PC-3 (cell line): Measurements from ENCODE around the gene PITPNM3. TPM values are rescaled to one million over a fixed set of nuclear protein-coding genes. Genes with fewer than 3 reads are reported as not detected.

ENCODE experiments used
- ATAC-seq: fragments of 200-7000 bp; cut with Tn5 transposase; 2 replicates; pipeline ENCODE4 v1.9.1; 2020; ENCODE audit warnings: mild to moderate bottlenecking, moderate library complexity
- BruUV-seq: library from RNA; stranded (reverse); fragments of 400-500 nt; replicated peaks from 2 replicates; lab custom pipeline; 2021; lab: Mats Ljungman, UMichigan
- CTCF ChIA-PET: fragments of 300-600 bp; sonication (Branson Sonifier 250); formaldehyde crosslinking; loops from one replicate; lab custom pipeline; 2022; ENCODE audit warnings: antibody characterized with exemption; lab: Charles Lee
- POLR2A ChIA-PET: fragments of 300-600 bp; sonication (Branson Sonifier 250); formaldehyde crosslinking; loops from one replicate; lab custom pipeline; 2022; ENCODE audit warnings: antibody characterized with exemption; ENCODE audit not compliant: unreplicated experiment; lab: Charles Lee
- DNase-seq: peaks from one replicate; pipeline ENCODE4 v3.0.0-alpha.2; 2015
- H2AFZ ChIP-seq: fragments of 300-600 bp; sonication (generic); 2 replicates; pipeline ENCODE4 v1.6.0; 2016; ENCODE audit warnings: antibody characterized with exemption, low read length
- H3F3A ChIP-seq: fragments of 300-600 bp; sonication (generic); one replicate; pipeline ENCODE4 v1.6.0; 2017; ENCODE audit warnings: antibody characterized with exemption, low read length, control low read depth, mild to moderate bottlenecking; ENCODE audit not compliant: unreplicated experiment
- H3K27ac ChIP-seq: fragments of 300-600 bp; sonication (generic); 2 replicates; pipeline ENCODE4 v1.5.1; 2016; ENCODE audit warnings: mild to moderate bottlenecking, low read length
- H3K27me3 ChIP-seq: fragments of 300-600 bp; sonication (generic); 2 replicates; pipeline ENCODE4 v1.6.1; 2016; ENCODE audit warnings: low read length, mixed read lengths
- H3K36me3 ChIP-seq: fragments of 300-600 bp; sonication (generic); 2 replicates; pipeline ENCODE4 v1.6.1; 2016; ENCODE audit warnings: low read depth, mixed run types, low read length, mixed read lengths
- H3K4me1 ChIP-seq: fragments of 300-600 bp; sonication (generic); 2 replicates; pipeline ENCODE4 v1.5.1; 2016; ENCODE audit warnings: low read length; ENCODE audit not compliant: insufficient read depth
- H3K4me2 ChIP-seq: fragments of 300-600 bp; sonication (generic); 2 replicates; pipeline ENCODE4 v1.6.0; 2016; ENCODE audit warnings: low read length
- H3K4me3 ChIP-seq: fragments of 300-600 bp; sonication (generic); 2 replicates; pipeline ENCODE4 v1.5.1; 2016; ENCODE audit warnings: mild to moderate bottlenecking, low read length, mixed read lengths
- H3K79me2 ChIP-seq: fragments of 300-600 bp; sonication (generic); 2 replicates; pipeline ENCODE4 v1.6.1; 2017; ENCODE audit warnings: low read length, mixed read lengths
- H3K9ac ChIP-seq: fragments of 300-600 bp; sonication (generic); 2 replicates; pipeline ENCODE4 v1.6.0; 2016; ENCODE audit warnings: mild to moderate bottlenecking, low read length
- H3K9me2 ChIP-seq: fragments of 300-600 bp; sonication (generic); replicated peaks from 2 replicates; pipeline ENCODE4 v1.6.1; 2016; ENCODE audit warnings: mixed run types, low read length, mixed read lengths
- H3K9me3 ChIP-seq: fragments of 300-600 bp; sonication (generic); 2 replicates; pipeline ENCODE4 v1.6.1; 2016; ENCODE audit warnings: low read length, mixed read lengths
- H4K20me1 ChIP-seq: fragments of 300-600 bp; sonication (generic); 2 replicates; pipeline ENCODE4 v1.6.1; 2016; ENCODE audit warnings: low read length, mixed read lengths
- EZH2 ChIP-seq: fragments of 300-600 bp; sonication (generic); IDR thresholded peaks from one replicate; pipeline ENCODE4 v1.6.1; 2017; ENCODE audit warnings: antibody characterized with exemption, mild to moderate bottlenecking, low read length; ENCODE audit not compliant: unreplicated experiment
- EZH2phosphoT487 ChIP-seq: fragments of 300-600 bp; sonication (generic); IDR thresholded peaks from 2 replicates; pipeline ENCODE4 v1.6.1; 2018; ENCODE audit warnings: mild to moderate bottlenecking, antibody characterized with exemption, low read length, borderline replicate concordance
- intact Hi-C: fragments of 100-400 bp; cut with micrococcal nuclease; formaldehyde crosslinking; loops from 2 replicates; pipeline ENCODE4 v1.9.0; 2023
- total RNA-seq: library from RNA; depleted of rRNA; stranded (reverse); fragments of >200 nt; gene quantifications from 2 replicates; pipeline ENCODE4 v1.2.3, GENCODE V29; 2014
- TF ChIP-seq, protein P1 (sequence below): fragments of 300-600 bp; sonication (generic); conservative IDR thresholded peaks from 2 replicates; pipeline ENCODE4 v1.5.1; 2017; ENCODE audit warnings: antibody characterized with exemption, low read depth, mild to moderate bottlenecking, low read length

The PITPNM3 gene
- total RNA-seq, 1 experiment from 2014 or later: 7.1 TPM

DNA sequence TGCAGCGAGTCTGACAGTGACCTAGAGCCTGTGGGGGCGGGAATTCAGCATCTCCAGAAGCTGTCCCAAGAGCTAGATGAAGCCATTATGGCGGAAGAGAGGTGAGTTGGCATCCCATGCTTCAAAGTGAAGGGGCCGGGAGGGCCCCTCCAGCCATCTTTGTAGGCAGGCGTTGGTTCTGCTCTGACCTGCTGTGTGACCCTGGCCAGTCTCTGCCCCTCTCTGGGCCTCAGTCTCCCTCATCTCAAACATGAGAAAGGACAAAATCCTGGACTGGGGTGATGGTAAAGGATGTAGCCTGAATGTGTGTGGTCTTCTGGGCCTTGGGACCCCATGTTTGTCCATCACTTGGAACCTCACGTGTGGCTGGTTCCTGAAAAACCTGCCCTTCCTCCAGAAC is 107.0 kb downstream of the PITPNM3 start:
- H3K4me2 ChIP-seq: no peak overlapping the region
- ChIA-PET POLR2A (no interaction called here), CTCF (no interaction called here)
- intact Hi-C loops: no loop called here
- no peaks in the 10 kb centered on the region for H3K9me2 ChIP-seq
- H3K36me3 ChIP-seq: no peaks in the 10 kb centered on the region; the same call in 1 of the 2 replicates
- no peaks in the 10 kb centered on the region for H3K27me3 ChIP-seq
- no peak overlapping the region for H3K4me3 ChIP-seq
- BruUV-seq: no TSS peak
- H3K9ac ChIP-seq: no peak overlapping the region
- no peak overlapping the region for H2AFZ ChIP-seq
- ATAC-seq (no peak), DNase-seq (no peak)
- H3K27ac ChIP-seq: no peak overlapping the region
- peaks cover 15% of the 10 kb centered on the region for H3K79me2 ChIP-seq
- no peaks in the 10 kb centered on the region for H4K20me1 ChIP-seq
- TF ChIP-seq EZH2: no peak
- TF ChIP-seq EZH2phosphoT487: no peak
- TF ChIP-seq, protein P1, sequence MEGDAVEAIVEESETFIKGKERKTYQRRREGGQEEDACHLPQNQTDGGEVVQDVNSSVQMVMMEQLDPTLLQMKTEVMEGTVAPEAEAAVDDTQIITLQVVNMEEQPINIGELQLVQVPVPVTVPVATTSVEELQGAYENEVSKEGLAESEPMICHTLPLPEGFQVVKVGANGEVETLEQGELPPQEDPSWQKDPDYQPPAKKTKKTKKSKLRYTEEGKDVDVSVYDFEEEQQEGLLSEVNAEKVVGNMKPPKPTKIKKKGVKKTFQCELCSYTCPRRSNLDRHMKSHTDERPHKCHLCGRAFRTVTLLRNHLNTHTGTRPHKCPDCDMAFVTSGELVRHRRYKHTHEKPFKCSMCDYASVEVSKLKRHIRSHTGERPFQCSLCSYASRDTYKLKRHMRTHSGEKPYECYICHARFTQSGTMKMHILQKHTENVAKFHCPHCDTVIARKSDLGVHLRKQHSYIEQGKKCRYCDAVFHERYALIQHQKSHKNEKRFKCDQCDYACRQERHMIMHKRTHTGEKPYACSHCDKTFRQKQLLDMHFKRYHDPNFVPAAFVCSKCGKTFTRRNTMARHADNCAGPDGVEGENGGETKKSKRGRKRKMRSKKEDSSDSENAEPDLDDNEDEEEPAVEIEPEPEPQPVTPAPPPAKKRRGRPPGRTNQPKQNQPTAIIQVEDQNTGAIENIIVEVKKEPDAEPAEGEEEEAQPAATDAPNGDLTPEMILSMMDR: no peak
- no peaks in the 10 kb centered on the region for H3F3A ChIP-seq
- peaks cover 9% of the 10 kb centered on the region; the same call in 1 of the 2 replicates for H3K4me1 ChIP-seq
- no peaks in the 10 kb centered on the region for H3K9me3 ChIP-seq

DNA sequence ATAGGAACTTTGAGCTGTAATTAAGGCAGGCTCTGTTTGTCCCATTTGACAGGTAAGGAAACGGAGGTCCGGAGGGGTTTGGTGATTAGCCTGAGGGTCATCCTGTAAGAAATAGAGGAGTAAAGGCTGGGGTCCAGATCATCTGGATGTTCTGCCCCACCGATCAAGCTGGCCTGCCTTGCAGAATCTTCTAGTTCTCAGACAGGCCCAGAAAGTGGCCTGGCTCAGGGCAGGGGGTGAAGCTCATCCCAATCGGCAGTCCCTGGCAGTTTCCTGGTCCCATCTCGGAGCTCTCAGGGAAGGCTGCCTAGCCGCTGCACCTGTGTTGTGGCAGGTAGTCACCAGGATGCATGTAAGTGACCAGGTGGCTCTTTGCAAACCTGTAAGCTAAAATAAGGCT is 107.9 kb downstream of the PITPNM3 start:
- BruUV-seq: no TSS peak

DNA sequence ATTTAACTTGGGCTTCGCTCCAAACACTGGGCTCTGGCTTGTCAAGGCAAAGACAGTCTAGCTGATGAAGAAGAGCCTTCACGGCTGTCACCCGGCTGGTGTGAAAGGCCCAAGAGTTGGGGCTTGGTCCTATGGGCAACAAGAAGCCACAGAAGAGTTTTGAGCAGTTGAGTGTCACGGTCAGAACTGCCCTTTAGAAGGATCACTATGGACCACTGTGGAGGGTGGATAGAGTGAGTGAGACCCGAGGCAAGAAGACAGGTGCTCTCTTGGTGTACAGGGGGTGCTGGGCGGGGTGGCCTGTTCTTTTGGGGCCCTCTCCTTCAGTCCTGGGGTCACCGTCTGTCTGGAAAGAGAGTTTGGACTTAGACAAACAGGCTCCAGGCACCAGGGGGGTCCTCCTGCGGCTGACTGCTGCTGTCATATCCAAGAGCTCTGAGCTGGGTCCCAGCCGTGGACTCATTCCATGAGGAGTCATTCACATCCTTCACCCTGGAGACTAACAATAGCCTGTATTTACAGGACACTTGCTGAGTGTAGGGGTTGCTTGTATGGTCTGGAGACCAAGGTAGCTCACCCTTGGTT is 109.7 kb downstream of the PITPNM3 start:
- CTCF ChIA-PET: no interaction called here

More for the DNA sequence above, 107.9 kb downstream of the PITPNM3 start:
- ATAC-seq: no peak
- H3K27ac ChIP-seq: no peak overlapping the region
- H3K4me3 ChIP-seq: no peak overlapping the region
- no peak overlapping the region for H3K4me2 ChIP-seq
- intact Hi-C loops: no loop called here
- H2AFZ ChIP-seq: no peak overlapping the region
- no peaks in the 10 kb centered on the region for H3K9me2 ChIP-seq
- H3K79me2 ChIP-seq: peaks cover 15% of the 10 kb centered on the region
- no peaks in the 10 kb centered on the region; the same call in 1 of the 2 replicates for H3K36me3 ChIP-seq
- H4K20me1 ChIP-seq: no peaks in the 10 kb centered on the region
- CTCF ChIA-PET: no interaction called here
- no peak overlapping the region for H3K9ac ChIP-seq
- H3F3A ChIP-seq: no peaks in the 10 kb centered on the region
- POLR2A ChIA-PET: no interaction called here
- DNase-seq: no peak
- H3K27me3 ChIP-seq: no peaks in the 10 kb centered on the region
- H3K4me1 ChIP-seq: peaks cover 12% of the 10 kb centered on the region
- TF ChIP-seq EZH2phosphoT487 (no peak), EZH2 (no peak)
- TF ChIP-seq, protein P1: no peak
- H3K9me3 ChIP-seq: no peaks in the 10 kb centered on the region

More for the DNA sequence above, 109.7 kb downstream of the PITPNM3 start:
- ATAC-seq (no peak), DNase-seq (no peak)
- H3K27ac ChIP-seq: no peak overlapping the region
- no peaks in the 10 kb centered on the region for H3K9me2 ChIP-seq
- H4K20me1 ChIP-seq: no peaks in the 10 kb centered on the region
- H3K79me2 ChIP-seq: peaks cover 15% of the 10 kb centered on the region
- no peak overlapping the region for H2AFZ ChIP-seq
- peaks cover 17% of the 10 kb centered on the region for H3K4me1 ChIP-seq
- H3K9ac ChIP-seq: no peak overlapping the region
- TF ChIP-seq, protein P1: no peak
- TF ChIP-seq EZH2 (no peak), EZH2phosphoT487 (no peak)
- H3K4me2 ChIP-seq: no peak overlapping the region
- H3F3A ChIP-seq: no peaks in the 10 kb centered on the region
- no peak overlapping the region for H3K4me3 ChIP-seq
- no peaks in the 10 kb centered on the region; the same call in 1 of the 2 replicates for H3K36me3 ChIP-seq
- BruUV-seq: no TSS peak
- no peaks in the 10 kb centered on the region for H3K9me3 ChIP-seq
- intact Hi-C loops: no loop called here
- H3K27me3 ChIP-seq: no peaks in the 10 kb centered on the region
- POLR2A ChIA-PET: no interaction called here
